ENCODE measurements around the gene PINK1. TPM values are rescaled to one million over a fixed set of nuclear protein-coding genes. Genes with fewer than 3 reads are reported as not detected.

The PINK1 gene
- total and polyA plus RNA-seq, 2 donors = 16.6 to 51.7 TPM

DNA sequence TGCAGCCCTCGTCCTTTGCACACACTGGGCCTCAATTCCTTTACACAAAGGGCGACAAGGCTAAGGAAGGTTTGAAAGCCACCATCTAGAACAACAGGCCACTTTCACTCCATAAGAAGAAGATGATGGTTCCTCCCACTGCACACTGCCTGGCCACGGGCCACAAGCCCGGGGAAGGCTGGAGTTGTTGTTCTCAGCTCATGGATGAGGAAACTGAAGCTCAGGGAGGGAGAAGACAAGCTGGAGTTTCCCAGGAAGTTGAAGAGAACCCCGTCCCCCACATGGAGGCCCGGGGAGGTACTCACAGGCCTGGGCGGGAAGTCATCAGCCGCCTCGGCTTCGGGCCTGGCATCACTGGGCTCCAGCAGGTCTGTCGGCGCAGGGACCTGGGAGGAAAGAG lies 52.5 kb downstream of the PINK1 start:
- Histone ChIP-seq H3K36me3 (ENCODE audit: control insufficient read depth in 2 of 2, insufficient read depth in 2 of 2, low read length in 1 of 2) (no peaks in the 10 kb centered on the region), H3K27ac (ENCODE audit: low read depth in 1 of 2, low read length in 1 of 2) (peak overlapping the region in 1 of 2 donors; percentile 26), H3K4me3 (ENCODE audit: low read length in 2 of 2) (no peak overlapping the region), H3K27me3 (ENCODE audit: control insufficient read depth in 2 of 2, insufficient read depth in 1 of 2, low read length in 1 of 2) (no peaks in the 10 kb centered on the region), H3K9me3 (ENCODE audit: control insufficient read depth in 2 of 2, insufficient read depth in 1 of 2, low read length in 1 of 2) (no peaks in the 10 kb centered on the region), H3K4me1 (ENCODE audit: control insufficient read depth in 2 of 2, insufficient read depth in 2 of 2, low read length in 2 of 2) (peaks cover 0 to 8% of the 10 kb centered on the region in 2 donors)
- 95% methylated on average over 12 of the region's 12 CpGs for WGBS
- DNase-seq (ENCODE audit: low read depth in 6 of 9, low spot score in 9 of 9) = no peak

- Histone ChIP-seq H3K9me3 (ENCODE audit: control insufficient read depth in 2 of 2, insufficient read depth in 1 of 2, low read length in 1 of 2) (no peaks in the 10 kb centered on the region), H3K4me3 (ENCODE audit: low read length in 2 of 2) (no peak overlapping the region), H3K27ac (ENCODE audit: low read depth in 1 of 2, low read length in 1 of 2) (no peak overlapping the region), H3K36me3 (ENCODE audit: control insufficient read depth in 2 of 2, insufficient read depth in 2 of 2, low read length in 1 of 2) (no peaks in the 10 kb centered on the region), H3K27me3 (ENCODE audit: control insufficient read depth in 2 of 2, insufficient read depth in 1 of 2, low read length in 1 of 2) (no peaks in the 10 kb centered on the region), H3K4me1 (ENCODE audit: control insufficient read depth in 2 of 2, insufficient read depth in 2 of 2, low read length in 2 of 2) (peaks cover 0 to 8% of the 10 kb centered on the region in 2 donors)
- WGBS = 94% methylated on average over 26 of the region's 26 CpGs
- DNase-seq (ENCODE audit: low read depth in 6 of 9, low spot score in 9 of 9) = no peak
These were observed 53.8 kb downstream of the PINK1 start for GRCh38 chr1:20686883-20687725.

DNA sequence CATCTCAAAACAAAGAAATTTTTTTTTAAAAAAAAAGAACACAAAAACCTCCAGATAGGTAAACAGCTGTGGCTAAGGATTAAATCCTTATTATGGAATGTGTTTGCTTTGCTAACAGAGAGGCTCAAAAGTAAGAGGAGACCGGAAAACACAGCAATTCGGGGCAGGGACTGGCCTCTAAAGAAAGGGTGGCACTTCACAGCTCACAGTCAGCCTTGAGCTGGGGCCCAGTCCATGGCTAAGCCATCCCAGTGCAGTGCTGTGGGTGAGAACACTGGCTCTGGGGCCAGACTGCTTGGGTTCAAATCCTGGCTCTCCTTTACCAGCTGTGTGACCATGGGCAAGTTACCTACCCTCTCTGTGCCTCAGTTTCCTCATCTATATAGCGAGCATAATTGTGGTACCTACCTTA lies 56.4 kb downstream of the PINK1 start:
- H3K36me3 ChIP-seq (ENCODE audit: control insufficient read depth in 2 of 2, insufficient read depth in 2 of 2, low read length in 1 of 2) = no peaks in the 10 kb centered on the region
- no peak overlapping the region for H3K27ac ChIP-seq (ENCODE audit: low read depth in 1 of 2, low read length in 1 of 2)
- no peaks in the 10 kb centered on the region for H3K9me3 ChIP-seq (ENCODE audit: control insufficient read depth in 2 of 2, insufficient read depth in 1 of 2, low read length in 1 of 2)
- no peaks in the 10 kb centered on the region for H3K27me3 ChIP-seq (ENCODE audit: control insufficient read depth in 2 of 2, insufficient read depth in 1 of 2, low read length in 1 of 2)
- no peak overlapping the region for H3K4me3 ChIP-seq (ENCODE audit: low read length in 2 of 2)
- no peak for DNase-seq (ENCODE audit: low read depth in 6 of 9, low spot score in 9 of 9)
- H3K4me1 ChIP-seq (ENCODE audit: control insufficient read depth in 2 of 2, insufficient read depth in 2 of 2, low read length in 2 of 2) = no peaks in the 10 kb centered on the region
- WGBS = 97% methylated on average over 3 of the region's 3 CpGs

DNA sequence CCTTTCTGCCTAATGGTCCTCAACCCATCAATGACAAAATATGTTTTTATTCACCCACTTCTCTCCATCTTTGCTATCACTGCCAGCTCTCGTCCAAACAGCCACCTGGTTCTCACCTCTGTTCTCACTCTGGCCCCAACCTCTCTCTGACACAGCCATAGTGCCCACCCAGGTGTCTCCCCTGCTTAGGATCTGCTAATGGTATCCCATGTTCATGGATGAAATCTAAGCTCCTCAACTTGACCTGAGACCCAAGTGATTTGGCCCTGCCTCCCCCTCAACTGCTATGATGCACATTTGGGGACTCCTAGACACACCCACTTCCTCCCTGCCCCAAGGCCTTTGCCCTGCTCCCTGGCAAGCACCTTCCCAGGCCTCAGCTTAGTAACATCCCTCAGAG lies 58.6 kb downstream of the PINK1 start:
- WGBS = 91% methylated on average over 1 of the region's 1 CpG
- no peak for DNase-seq (ENCODE audit: low read depth in 6 of 9, low spot score in 9 of 9)
- Histone ChIP-seq H3K9me3 (ENCODE audit: control insufficient read depth in 2 of 2, insufficient read depth in 1 of 2, low read length in 1 of 2) (no peaks in the 10 kb centered on the region), H3K27me3 (ENCODE audit: control insufficient read depth in 2 of 2, insufficient read depth in 1 of 2, low read length in 1 of 2) (no peaks in the 10 kb centered on the region), H3K27ac (ENCODE audit: low read depth in 1 of 2, low read length in 1 of 2) (no peak overlapping the region), H3K4me3 (ENCODE audit: low read length in 2 of 2) (no peak overlapping the region), H3K36me3 (ENCODE audit: control insufficient read depth in 2 of 2, insufficient read depth in 2 of 2, low read length in 1 of 2) (no peaks in the 10 kb centered on the region), H3K4me1 (ENCODE audit: control insufficient read depth in 2 of 2, insufficient read depth in 2 of 2, low read length in 2 of 2) (peaks cover 0 to 8% of the 10 kb centered on the region in 2 donors)

GRCh38 chr1:20693623-20694022 lies 60.4 kb downstream of the PINK1 start:
- Histone ChIP-seq H3K4me3 (ENCODE audit: low read length in 2 of 2) (no peak overlapping the region), H3K27ac (ENCODE audit: low read depth in 1 of 2, low read length in 1 of 2) (no peak overlapping the region), H3K4me1 (ENCODE audit: control insufficient read depth in 2 of 2, insufficient read depth in 2 of 2, low read length in 2 of 2) (peaks cover 0 to 11% of the 10 kb centered on the region in 2 donors), H3K9me3 (ENCODE audit: control insufficient read depth in 2 of 2, insufficient read depth in 1 of 2, low read length in 1 of 2) (no peaks in the 10 kb centered on the region), H3K36me3 (ENCODE audit: control insufficient read depth in 2 of 2, insufficient read depth in 2 of 2, low read length in 1 of 2) (no peaks in the 10 kb centered on the region), H3K27me3 (ENCODE audit: control insufficient read depth in 2 of 2, insufficient read depth in 1 of 2, low read length in 1 of 2) (no peaks in the 10 kb centered on the region)
- DNase-seq (ENCODE audit: low read depth in 6 of 9, low spot score in 9 of 9) = no peak
- 89% methylated on average over 2 of the region's 2 CpGs for WGBS

DNA sequence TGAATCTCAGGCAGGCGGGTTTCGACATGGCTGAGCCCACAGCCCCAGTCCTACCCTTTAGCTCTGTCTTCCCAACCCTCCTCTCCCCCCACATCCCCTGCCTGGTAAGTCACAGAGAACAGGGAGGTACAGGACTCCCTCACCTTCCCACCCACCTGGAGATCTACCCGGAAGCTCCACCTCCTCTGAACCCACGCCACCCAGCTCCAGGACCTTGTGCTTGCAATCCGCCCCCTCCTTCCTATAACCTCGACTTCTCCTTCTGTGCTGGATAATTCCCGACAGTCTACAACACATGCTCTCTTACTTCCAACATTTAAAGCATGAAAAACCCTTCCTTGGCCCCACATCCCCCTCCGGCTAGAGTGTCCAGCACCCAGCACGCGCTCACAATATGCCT lies 62.3 kb downstream of the PINK1 start:
- no peak overlapping the region for H3K4me3 ChIP-seq (ENCODE audit: low read length in 2 of 2)
- WGBS = 91% methylated on average over 10 of the region's 10 CpGs
- H3K27ac ChIP-seq (ENCODE audit: low read depth in 1 of 2, low read length in 1 of 2) = no peak overlapping the region
- no peaks in the 10 kb centered on the region for H3K36me3 ChIP-seq (ENCODE audit: control insufficient read depth in 2 of 2, insufficient read depth in 2 of 2, low read length in 1 of 2)
- no peak for DNase-seq (ENCODE audit: low read depth in 6 of 9, low spot score in 9 of 9)
- H3K4me1 ChIP-seq (ENCODE audit: control insufficient read depth in 2 of 2, insufficient read depth in 2 of 2, low read length in 2 of 2) = peaks cover 0 to 11% of the 10 kb centered on the region in 2 donors
- no peaks in the 10 kb centered on the region for H3K27me3 ChIP-seq (ENCODE audit: control insufficient read depth in 2 of 2, insufficient read depth in 1 of 2, low read length in 1 of 2)
- no peaks in the 10 kb centered on the region for H3K9me3 ChIP-seq (ENCODE audit: control insufficient read depth in 2 of 2, insufficient read depth in 1 of 2, low read length in 1 of 2)

- Histone ChIP-seq H3K27ac (ENCODE audit: low read depth in 1 of 2, low read length in 1 of 2) (peak overlapping the region; percentile 9 to 26), H3K36me3 (ENCODE audit: control insufficient read depth in 2 of 2, insufficient read depth in 2 of 2, low read length in 1 of 2) (no peaks in the 10 kb centered on the region), H3K27me3 (ENCODE audit: control insufficient read depth in 2 of 2, insufficient read depth in 1 of 2, low read length in 1 of 2) (no peaks in the 10 kb centered on the region), H3K4me3 (ENCODE audit: low read length in 2 of 2) (peak overlapping the region; percentile 52 to 55), H3K4me1 (ENCODE audit: control insufficient read depth in 2 of 2, insufficient read depth in 2 of 2, low read length in 2 of 2) (peaks cover 0 to 11% of the 10 kb centered on the region in 2 donors), H3K9me3 (ENCODE audit: control insufficient read depth in 2 of 2, insufficient read depth in 1 of 2, low read length in 1 of 2) (no peaks in the 10 kb centered on the region)
- DNase-seq (ENCODE audit: low read depth in 6 of 9, low spot score in 9 of 9) = peak; percentile 27 to 75 (median 47)
- WGBS = 6% methylated on average over 46 of the region's 46 CpGs
These were observed 63.4 kb downstream of the PINK1 start for GRCh38 chr1:20696397-20697333.

GRCh38 chr1:20697563-20697962 lies 64.3 kb downstream of the PINK1 start:
- no peaks in the 10 kb centered on the region for H3K27me3 ChIP-seq (ENCODE audit: control insufficient read depth in 2 of 2, insufficient read depth in 1 of 2, low read length in 1 of 2)
- H3K4me3 ChIP-seq (ENCODE audit: low read length in 2 of 2) = no peak overlapping the region
- H3K36me3 ChIP-seq (ENCODE audit: control insufficient read depth in 2 of 2, insufficient read depth in 2 of 2, low read length in 1 of 2) = no peaks in the 10 kb centered on the region
- no peak for DNase-seq (ENCODE audit: low read depth in 6 of 9, low spot score in 9 of 9)
- H3K27ac ChIP-seq (ENCODE audit: low read depth in 1 of 2, low read length in 1 of 2) = no peak overlapping the region
- peaks cover 0 to 11% of the 10 kb centered on the region in 2 donors for H3K4me1 ChIP-seq (ENCODE audit: control insufficient read depth in 2 of 2, insufficient read depth in 2 of 2, low read length in 2 of 2)
- 93% methylated on average over 12 of the region's 12 CpGs for WGBS
- no peaks in the 10 kb centered on the region for H3K9me3 ChIP-seq (ENCODE audit: control insufficient read depth in 2 of 2, insufficient read depth in 1 of 2, low read length in 1 of 2)
